ENCODE measurements around the gene ARMH3. TPM values are rescaled to one million over a fixed set of nuclear protein-coding genes. Genes with fewer than 3 reads are reported as not detected.
A peak's percentile ranks its signal among the peaks of the same experiment; 100 is the strongest.

ARMH3 gene
- polyA plus RNA-seq, 6 donors from 2014 or later = 29.9 to 56.9 (median 46.8) TPM

DNA sequence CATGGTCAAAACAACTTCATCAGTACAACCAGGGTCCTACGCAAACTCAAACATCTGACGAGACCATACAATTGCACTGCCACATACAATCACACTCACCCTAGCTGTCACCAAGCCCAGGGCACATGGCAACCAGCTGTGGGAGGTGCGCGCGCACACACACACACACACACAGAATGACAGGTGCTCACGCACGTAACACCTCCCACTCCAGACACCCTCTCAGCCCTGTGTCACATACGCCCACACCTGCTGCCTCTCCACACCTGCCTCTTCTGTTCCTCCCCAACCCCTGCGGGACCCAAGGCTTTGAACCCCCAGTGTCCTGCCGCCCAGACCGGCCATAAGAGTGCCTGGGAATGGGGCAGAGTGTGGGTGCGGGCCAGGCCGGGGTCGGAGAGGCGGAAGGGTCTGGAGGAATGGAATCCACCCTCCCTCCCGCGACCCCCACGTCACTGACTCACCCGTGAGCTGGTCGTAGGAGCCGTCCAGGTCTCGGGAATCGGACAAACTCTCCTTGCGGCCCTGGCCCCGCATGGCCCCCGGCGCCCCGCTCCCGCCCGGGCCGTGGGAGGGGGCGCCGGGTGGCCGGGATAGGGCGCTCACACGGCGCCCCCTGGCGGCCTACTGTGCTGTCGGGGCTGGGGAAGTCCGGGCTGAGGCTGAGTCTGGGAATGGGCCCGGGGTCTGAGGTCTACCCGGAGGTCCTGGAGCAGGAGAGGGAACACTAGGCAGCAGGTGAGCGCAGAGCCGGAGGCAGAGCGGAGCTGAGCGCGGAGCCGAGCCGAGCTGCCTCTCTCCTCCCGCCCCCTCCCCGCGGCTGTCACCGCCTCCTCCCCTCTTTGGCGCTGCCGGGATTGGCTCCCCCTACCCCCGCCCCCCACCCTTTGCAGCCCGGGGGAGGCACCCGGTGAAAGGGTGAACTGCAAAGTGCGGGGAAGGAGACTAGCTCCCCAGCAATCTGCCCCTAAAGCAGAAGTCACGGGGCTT, 212.6 kb downstream of the ARMH3 start, which contains the start of gene KCNIP2:
KCNIP2 (minus strand) TSS at position 769 of the 990 bp plus-strand sequence; CDS start at position 537, 232 bp downstream.
- peak within 1 kb of the TSS; percentile 64 to 96 (median 90) for H3K27ac Mint-ChIP-seq
- ATAC-seq (ENCODE audit: low read depth in 2 of 2) (peak; percentile 63 to 65), DNase-seq (peak; percentile 76)
- no peaks in the 10 kb centered on the region for H3K9me3 Mint-ChIP-seq
- no peaks in the 10 kb centered on the region for H3K36me3 Mint-ChIP-seq
- H3K4me3 Mint-ChIP-seq = peak within 1 kb of the TSS; percentile 82 to 97 (median 94)
- H3K4me1 Mint-ChIP-seq = peaks cover 55 to 66% (median 63%) of the 10 kb centered on the region in 3 donors
- no peaks in the 10 kb centered on the region for H3K27me3 Mint-ChIP-seq

DNA sequence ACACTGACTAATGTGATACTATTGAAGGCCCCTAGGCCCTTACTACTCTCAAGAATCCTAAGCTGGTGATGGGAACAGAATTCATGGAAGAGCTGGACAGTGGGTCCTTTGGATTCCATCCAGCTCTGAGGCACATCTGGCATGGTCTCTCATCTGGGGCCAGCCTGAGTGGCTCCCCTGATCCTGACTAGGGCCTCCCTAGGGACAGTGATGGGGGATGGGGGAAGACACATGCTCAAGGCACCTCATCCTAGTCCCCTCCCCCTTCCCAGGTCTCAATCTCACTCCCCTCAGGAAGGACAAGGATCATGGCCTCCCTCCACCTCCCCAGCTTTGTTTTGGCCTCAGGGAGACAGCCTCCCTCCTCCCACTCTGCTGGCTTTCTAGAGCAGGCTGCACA, 214.1 kb downstream of the ARMH3 start:
- Mint-ChIP-seq H3K27ac (peak overlapping the region in 3 of 6 donors; percentile 64 to 90 (median 89)), H3K36me3 (no peaks in the 10 kb centered on the region), H3K4me3 (peak overlapping the region; percentile 82 to 97 (median 94)), H3K4me1 (peaks cover 55 to 72% (median 61%) of the 10 kb centered on the region in 3 donors), H3K9me3 (no peaks in the 10 kb centered on the region), H3K27me3 (no peaks in the 10 kb centered on the region)
- ATAC-seq (ENCODE audit: low read depth in 2 of 2) (no peak), DNase-seq (peak; percentile 7)

DNA sequence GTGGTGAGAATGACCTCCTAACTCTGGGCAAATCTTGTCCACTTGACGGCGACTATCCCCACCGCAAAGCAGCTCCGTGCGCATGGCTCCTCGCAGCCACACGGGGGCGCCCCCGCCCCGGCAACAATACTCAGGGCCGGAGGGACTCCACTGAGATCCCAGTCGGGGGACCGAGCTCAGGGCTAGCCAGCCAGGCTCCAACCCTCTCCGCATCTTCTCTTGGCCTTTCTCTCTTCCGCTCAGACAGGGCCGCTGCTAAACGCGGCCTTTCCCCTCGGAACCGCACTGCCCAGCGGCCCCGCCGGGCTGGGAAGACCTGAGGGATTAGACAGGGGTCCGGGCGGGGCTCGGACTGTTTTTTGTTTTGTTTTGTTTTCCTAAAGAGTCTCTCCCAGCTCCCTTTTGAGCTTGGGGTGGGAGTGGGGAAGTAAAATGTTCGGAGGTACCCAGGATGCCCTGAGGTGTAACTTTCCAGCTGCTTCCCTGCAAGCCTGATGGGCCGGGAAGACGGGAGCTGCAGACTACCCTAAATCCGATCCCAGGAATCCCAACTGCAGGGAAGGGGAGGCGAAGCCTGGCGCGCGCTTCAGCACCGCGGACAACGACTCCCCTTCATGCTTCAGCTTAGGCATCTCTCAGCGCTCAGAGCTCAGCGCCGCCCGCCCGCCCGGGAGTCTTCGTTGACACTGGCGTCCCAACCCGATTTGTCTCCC, 215.1 kb downstream of the ARMH3 start:
- DNase-seq (peak; percentile 80), ATAC-seq (ENCODE audit: low read depth in 2 of 2) (peak; percentile 53 to 65)
- Mint-ChIP-seq H3K4me1 (peaks cover 58 to 76% (median 64%) of the 10 kb centered on the region in 3 donors), H3K27me3 (no peaks in the 10 kb centered on the region), H3K4me3 (peak overlapping the region; percentile 83 to 97 (median 94)), H3K27ac (peak overlapping the region; percentile 61 to 97 (median 84)), H3K36me3 (no peaks in the 10 kb centered on the region), H3K9me3 (no peaks in the 10 kb centered on the region)

DNA sequence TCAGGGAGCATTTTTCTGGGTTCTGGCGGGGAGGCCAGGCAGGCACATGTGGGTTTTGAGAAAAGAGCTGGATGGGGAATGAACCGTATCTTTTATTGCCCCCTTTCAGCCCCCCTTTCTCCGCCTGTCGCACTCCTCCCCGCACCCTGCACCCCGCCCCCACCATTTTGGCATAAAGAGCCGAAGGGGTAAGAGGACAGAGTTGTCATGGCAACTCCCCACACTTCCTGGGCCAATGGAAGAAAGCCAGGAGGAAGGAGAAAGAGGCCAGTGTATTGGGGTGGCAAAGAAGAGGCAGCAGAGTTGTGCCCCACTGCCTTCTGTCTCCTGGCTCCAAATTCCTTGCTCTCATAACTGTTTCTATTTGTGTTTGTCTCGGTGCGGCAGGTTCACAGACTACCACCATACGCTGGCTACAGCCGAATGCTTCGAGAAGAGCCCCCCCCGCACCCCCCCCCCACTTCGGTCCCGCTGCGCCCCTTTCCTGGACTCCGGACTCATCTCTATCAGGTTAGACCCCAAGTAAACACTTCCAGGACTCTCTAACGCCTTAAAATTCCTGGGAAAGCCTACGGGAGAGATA, 215.8 kb downstream of the ARMH3 start:
- DNase-seq = no peak
- Mint-ChIP-seq H3K4me1 (peaks cover 57 to 76% (median 69%) of the 10 kb centered on the region in 3 donors), H3K27me3 (no peaks in the 10 kb centered on the region), H3K4me3 (peak overlapping the region; percentile 83 to 97 (median 94)), H3K9me3 (no peaks in the 10 kb centered on the region), H3K36me3 (no peaks in the 10 kb centered on the region), H3K27ac (peak overlapping the region; percentile 61 to 97 (median 77))
- no peak for ATAC-seq (ENCODE audit: low read depth in 2 of 2)

GRCh38 chr10:101839416-101840063, 216.4 kb downstream of the ARMH3 start:
- DNase-seq (peak; percentile 71), ATAC-seq (ENCODE audit: low read depth in 2 of 2) (peak; percentile 23 to 27)
- peaks cover 58 to 76% (median 69%) of the 10 kb centered on the region in 3 donors for H3K4me1 Mint-ChIP-seq

DNA sequence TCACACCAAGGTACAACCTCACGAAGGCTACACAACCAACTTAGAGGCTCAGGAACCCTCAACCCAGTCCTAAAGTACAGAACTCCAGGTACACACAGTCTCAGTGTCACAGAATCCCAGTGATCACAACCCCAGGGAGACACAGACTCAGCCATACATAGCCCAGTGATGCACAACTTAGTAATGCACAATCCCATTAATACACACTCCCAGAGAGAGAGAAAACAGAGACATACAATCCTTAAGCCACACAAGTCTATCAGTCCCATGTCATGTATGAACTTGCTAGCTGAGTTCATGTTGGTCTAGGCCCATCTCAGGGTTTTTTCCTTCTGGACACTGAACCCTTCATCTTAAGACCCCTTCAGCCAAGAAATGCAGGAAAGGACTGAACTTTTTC, 217.0 kb downstream of the ARMH3 start:
- DNase-seq = no peak
- Mint-ChIP-seq H3K27ac (peak overlapping the region in 5 of 6 donors; percentile 58 to 97 (median 85)), H3K4me1 (peaks cover 57 to 76% (median 67%) of the 10 kb centered on the region in 3 donors)

More at GRCh38 chr10:101839416-101840063, 216.4 kb downstream of the ARMH3 start:
- H3K27me3 Mint-ChIP-seq = no peaks in the 10 kb centered on the region
- H3K27ac Mint-ChIP-seq = peak overlapping the region in 4 of 6 donors; percentile 58 to 97 (median 87)
- H3K9me3 Mint-ChIP-seq = no peaks in the 10 kb centered on the region
- H3K4me3 Mint-ChIP-seq = peak overlapping the region; percentile 83 to 97 (median 94)
- no peaks in the 10 kb centered on the region for H3K36me3 Mint-ChIP-seq

GRCh38 chr10:101838416-101838970, 217.5 kb downstream of the ARMH3 start:
- Mint-ChIP-seq H3K36me3 (no peaks in the 10 kb centered on the region), H3K27me3 (no peaks in the 10 kb centered on the region), H3K9me3 (no peaks in the 10 kb centered on the region), H3K4me3 (peak overlapping the region; percentile 56 to 97 (median 88)), H3K27ac (peak overlapping the region in 5 of 6 donors; percentile 49 to 85 (median 58)), H3K4me1 (peaks cover 61 to 80% (median 70%) of the 10 kb centered on the region in 3 donors)
- DNase-seq = no peak
- ATAC-seq (ENCODE audit: low read depth in 2 of 2) = no peak

More for the DNA sequence above, 217.0 kb downstream of the ARMH3 start:
- Mint-ChIP-seq H3K36me3 (no peaks in the 10 kb centered on the region), H3K27me3 (no peaks in the 10 kb centered on the region), H3K9me3 (no peaks in the 10 kb centered on the region), H3K4me3 (peak overlapping the region; percentile 83 to 97 (median 94))
- ATAC-seq (ENCODE audit: low read depth in 2 of 2) = no peak

DNA sequence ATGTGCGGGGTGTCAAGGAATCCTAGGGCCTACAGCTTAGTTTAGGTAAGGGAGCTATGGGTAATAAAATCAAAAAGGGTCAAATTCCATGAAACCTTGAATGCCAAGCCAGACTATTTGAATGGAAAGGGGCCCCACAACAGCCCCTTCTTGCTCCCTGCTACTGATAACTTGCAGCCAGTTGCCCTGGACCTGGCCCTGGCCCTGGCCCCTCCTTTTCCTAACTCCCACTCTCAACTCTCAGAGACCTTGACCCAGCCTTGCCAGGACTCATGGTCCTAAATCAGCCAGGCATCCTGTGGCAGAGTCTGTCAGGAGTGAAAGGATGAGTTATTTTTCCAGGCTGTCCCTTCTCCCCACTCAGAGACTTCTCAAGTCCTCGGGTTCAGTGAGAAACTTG, 218.2 kb downstream of the ARMH3 start:
- Mint-ChIP-seq H3K27me3 (no peaks in the 10 kb centered on the region), H3K4me1 (peaks cover 64 to 82% (median 70%) of the 10 kb centered on the region in 3 donors), H3K36me3 (no peaks in the 10 kb centered on the region), H3K9me3 (no peaks in the 10 kb centered on the region), H3K27ac (peak overlapping the region in 2 of 6 donors; percentile 76 to 81), H3K4me3 (no peak overlapping the region)
- no peak for ATAC-seq (ENCODE audit: low read depth in 2 of 2)
- DNase-seq = no peak

DNA sequence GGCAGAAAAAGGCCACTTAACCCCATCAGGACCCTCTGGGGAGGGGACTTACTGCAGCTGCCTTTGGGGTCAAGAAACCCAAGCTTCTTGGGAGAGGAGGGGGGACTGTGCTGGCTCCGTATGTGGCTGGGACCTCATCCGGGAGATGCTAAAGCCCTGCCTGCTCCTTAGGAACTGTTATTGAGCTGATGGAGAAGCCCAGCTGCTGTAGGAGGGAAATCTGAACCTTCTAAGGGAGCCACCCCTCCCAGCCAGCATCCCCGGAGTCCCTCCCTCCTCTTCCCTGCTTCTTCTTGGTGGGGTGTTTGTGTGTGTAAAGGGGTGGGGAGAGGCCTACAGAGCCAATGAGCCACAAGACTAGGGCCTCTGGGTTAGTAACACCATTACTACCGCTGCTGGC, 220.6 kb downstream of the ARMH3 start:
- Mint-ChIP-seq H3K9me3 (peaks cover 0 to 1% (median 0%) of the 10 kb centered on the region in 7 donors), H3K4me3 (peak overlapping the region in 1 of 8 donors; percentile 34), H3K36me3 (no peaks in the 10 kb centered on the region), H3K27ac (peak overlapping the region in 3 of 6 donors; percentile 39 to 75 (median 73)), H3K27me3 (no peaks in the 10 kb centered on the region), H3K4me1 (peaks cover 60 to 81% (median 64%) of the 10 kb centered on the region in 3 donors)
- no peak for DNase-seq
- ATAC-seq (ENCODE audit: low read depth in 2 of 2) = no peak

- H3K27me3 Mint-ChIP-seq = no peaks in the 10 kb centered on the region
- peaks cover 59 to 81% (median 66%) of the 10 kb centered on the region in 3 donors for H3K4me1 Mint-ChIP-seq
- H3K9me3 Mint-ChIP-seq = peaks cover 0 to 1% (median 0%) of the 10 kb centered on the region in 7 donors
- no peaks in the 10 kb centered on the region for H3K36me3 Mint-ChIP-seq
- peak overlapping the region in 2 of 8 donors; percentile 8 to 60 for H3K4me3 Mint-ChIP-seq
- peak overlapping the region in 3 of 6 donors; percentile 60 to 97 (median 93) for H3K27ac Mint-ChIP-seq
- no peak for ATAC-seq (ENCODE audit: low read depth in 2 of 2)
- DNase-seq = no peak
Observed at GRCh38 chr10:101834341-101834740, 221.6 kb downstream of the ARMH3 start.

- no peaks in the 10 kb centered on the region for H3K27me3 Mint-ChIP-seq
Observed at GRCh38 chr10:101833466-101833865, 222.5 kb downstream of the ARMH3 start.

DNA sequence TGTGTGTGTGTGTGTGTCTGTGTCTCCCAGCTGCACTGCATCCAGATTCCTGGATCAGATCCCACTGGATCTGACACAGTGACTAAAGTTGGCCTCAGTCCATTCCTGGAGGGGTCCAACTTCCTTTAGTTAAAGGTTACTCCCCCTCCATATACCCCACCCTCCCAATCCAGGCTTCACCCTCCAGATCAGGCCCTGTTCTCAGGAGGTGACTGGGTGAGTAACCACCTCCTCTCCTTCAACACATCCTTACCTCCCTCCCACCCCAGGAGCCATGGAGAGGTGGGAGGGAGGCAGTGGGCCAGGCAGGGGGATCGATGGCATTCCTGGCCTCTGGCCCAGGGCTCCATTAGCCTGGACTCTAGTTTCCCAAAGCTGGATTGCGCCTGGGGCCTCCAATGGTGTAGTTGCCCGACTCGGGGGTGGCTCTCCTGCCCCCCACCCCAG, 223.6 kb downstream of the ARMH3 start:
- Mint-ChIP-seq H3K4me3 (peak overlapping the region in 3 of 8 donors; percentile 68 to 95 (median 91)), H3K9me3 (peaks cover 0 to 1% (median 0%) of the 10 kb centered on the region in 7 donors), H3K27me3 (no peaks in the 10 kb centered on the region), H3K4me1 (peaks cover 54 to 67% (median 56%) of the 10 kb centered on the region in 3 donors), H3K36me3 (no peaks in the 10 kb centered on the region), H3K27ac (peak overlapping the region in 3 of 6 donors; percentile 47 to 99 (median 97))
- DNase-seq = no peak
- no peak for ATAC-seq (ENCODE audit: low read depth in 2 of 2)

More at GRCh38 chr10:101833466-101833865, 222.5 kb downstream of the ARMH3 start:
- Mint-ChIP-seq H3K9me3 (peaks cover 0 to 1% (median 0%) of the 10 kb centered on the region in 7 donors), H3K36me3 (no peaks in the 10 kb centered on the region), H3K4me3 (peak overlapping the region in 3 of 8 donors; percentile 16 to 69 (median 42)), H3K27ac (peak overlapping the region; percentile 63 to 97 (median 92)), H3K4me1 (peaks cover 54 to 76% (median 57%) of the 10 kb centered on the region in 3 donors)
- ATAC-seq (ENCODE audit: low read depth in 2 of 2) (no peak), DNase-seq (no peak)
